Transverse colon (tissue), 4 donors: ENCODE data around the gene GRIA4. TPM values are rescaled to one million over a fixed set of nuclear protein-coding genes. Genes with fewer than 3 reads are reported as not detected.

ENCODE experiments used
- DNase-seq: peaks from one replicate; pipeline ENCODE4 v3.0.0-alpha.2; 2019
- H3K27ac ChIP-seq, 4 donors: fragments of 200-600 bp; sonication (generic); 2 replicates each; pipeline ENCODE4 v1.5.1; 2016 to 2018; ENCODE audit warnings: inconsistent platforms in 4 of 4
- H3K27me3 ChIP-seq: fragments of 200-600 bp; sonication (generic); 2 replicates; pipeline ENCODE4 v1.5.1; 2017; ENCODE audit warnings: inconsistent platforms
- H3K36me3 ChIP-seq, 4 donors: fragments of 200-600 bp; sonication (generic); 2 replicates each; pipeline ENCODE4 v1.5.1; 2017 to 2019; ENCODE audit warnings: inconsistent platforms in 4 of 4
- H3K4me1 ChIP-seq, 4 donors: fragments of 200-600 bp; sonication (generic); 2 replicates each; pipeline ENCODE4 v1.5.1; 2017 to 2020; ENCODE audit warnings: inconsistent platforms in 4 of 4
- H3K4me3 ChIP-seq, 4 donors: fragments of 200-600 bp; sonication (generic); 1 replicate in 1 of 4; 2 replicates in 3 of 4; pipeline versions ENCODE4 v1.5.1 to v1.6.1; 2017 to 2019; ENCODE audit warnings: inconsistent platforms in 4 of 4
- H3K9me3 ChIP-seq, 2 donors: fragments of 200-600 bp; sonication (generic); 2 replicates each; pipeline ENCODE4 v1.5.1; 2017 to 2019; ENCODE audit warnings: inconsistent platforms in 2 of 2
- EP300 ChIP-seq: sonication (generic); formaldehyde crosslinking; IDR thresholded peaks from one replicate; pipeline ENCODE4 v1.6.1; 2017; ENCODE audit warnings: antibody characterized with exemption, low read depth
- POLR2A ChIP-seq: fragments of 450-650 bp; IDR thresholded peaks from one replicate; pipeline ENCODE4 v1.6.1; 2016; ENCODE audit warnings: antibody characterized with exemption, mild to moderate bottlenecking, moderate library complexity
- POLR2AphosphoS5 ChIP-seq, 3 donors: sonication (generic); formaldehyde crosslinking; IDR thresholded peaks; one replicate each; pipeline ENCODE4 v1.6.1; 2016; ENCODE audit warnings: antibody characterized with exemption in 3 of 3
- WGBS, 2 donors: methylation state at CpG; one replicate each; pipeline ENCODE4 v1.1.5; 2018; ENCODE audit warnings: low coverage in 1 of 2; 5-methylcytosine and 5-hydroxymethylcytosine counted together
- in situ Hi-C, 4 donors: fragments of 200-750 bp; cut with MboI; loops; one replicate each; pipeline versions ENCODE4 v1.15.0 to v1.15.1; 2017; ENCODE audit warnings: low sequenced_read_pairs in 3 of 4, low pct_ligation_motif_present in 1 of 4, low pct_unique_long_range_greater_than_20kb in 1 of 4
- intact Hi-C: fragments of 100-400 bp; cut with DNase I; formaldehyde crosslinking; loops from one replicate; pipeline ENCODE4 v1.15.1; 2023; ENCODE audit warnings: low total_unique reads
- total RNA-seq, 4 donors: library from RNA; depleted of rRNA; stranded (reverse); fragments of >200 nt; gene quantifications; one replicate each; pipeline ENCODE4 v1.1.0, GENCODE V29; 2016
- TF ChIP-seq, protein P1 (sequence below), 5 experiments: fragments of 200-600 bp in 3 of 5; fragments of 450-650 bp in 2 of 5; sonication (generic) in 3 of 5; IDR thresholded peaks; 1 replicate in 2 of 5; 2 replicates in 3 of 5; pipeline ENCODE4 v1.5.1; 2016 to 2017; ENCODE audit warnings: antibody characterized with exemption in 5 of 5, inconsistent platforms in 3 of 5, mild to moderate bottlenecking in 2 of 5, moderate library complexity in 1 of 5

GRIA4 gene
- total RNA-seq, 4 donors from 2014 or later, result 0.79 to 2.4 (median 1.4) TPM; not detected in 1

DNA sequence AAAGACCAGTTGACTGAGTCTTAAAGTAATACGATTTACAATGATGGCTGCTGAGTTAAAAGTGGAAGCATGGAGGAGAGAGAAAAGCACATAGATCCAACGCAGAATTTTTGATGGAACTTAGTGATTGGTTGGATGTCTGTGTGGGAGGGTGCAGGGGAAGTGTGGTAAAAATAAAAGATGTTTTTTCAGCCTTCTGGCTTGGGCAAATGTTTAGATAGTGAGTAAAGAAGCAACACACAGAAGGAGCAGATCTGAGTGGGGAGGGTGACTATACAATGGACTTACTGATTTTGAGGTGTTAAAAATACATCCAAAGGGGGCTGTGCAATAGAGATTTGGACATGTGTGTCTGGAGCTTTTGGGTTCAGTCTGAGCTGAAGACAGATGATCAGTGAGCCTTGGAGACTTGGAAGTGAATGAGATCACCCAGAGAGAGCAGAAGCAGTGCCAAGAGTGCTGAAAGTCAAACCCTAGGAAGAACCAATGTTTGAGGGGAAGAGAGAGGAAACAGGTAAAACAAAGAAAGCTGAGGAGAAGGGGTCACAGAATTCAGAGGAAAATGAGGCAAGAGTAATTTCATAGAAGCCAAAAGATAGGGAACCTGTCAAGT, 8.6 kb downstream of the GRIA4 start:
- Histone ChIP-seq H3K27me3 (peaks cover 4% of the 10 kb centered on the region), H3K4me3 (no peak overlapping the region), H3K36me3 (no peaks in the 10 kb centered on the region), H3K4me1 (no peaks in the 10 kb centered on the region), H3K9me3 (no peaks in the 10 kb centered on the region), H3K27ac (no peak overlapping the region)
- in situ Hi-C loops (no loop called here), intact Hi-C loops (no loop called here)
- WGBS, 2 donors, result 82 to 88% methylated on average over 2 of the region's 2 CpGs
- TF ChIP-seq, protein P1, sequence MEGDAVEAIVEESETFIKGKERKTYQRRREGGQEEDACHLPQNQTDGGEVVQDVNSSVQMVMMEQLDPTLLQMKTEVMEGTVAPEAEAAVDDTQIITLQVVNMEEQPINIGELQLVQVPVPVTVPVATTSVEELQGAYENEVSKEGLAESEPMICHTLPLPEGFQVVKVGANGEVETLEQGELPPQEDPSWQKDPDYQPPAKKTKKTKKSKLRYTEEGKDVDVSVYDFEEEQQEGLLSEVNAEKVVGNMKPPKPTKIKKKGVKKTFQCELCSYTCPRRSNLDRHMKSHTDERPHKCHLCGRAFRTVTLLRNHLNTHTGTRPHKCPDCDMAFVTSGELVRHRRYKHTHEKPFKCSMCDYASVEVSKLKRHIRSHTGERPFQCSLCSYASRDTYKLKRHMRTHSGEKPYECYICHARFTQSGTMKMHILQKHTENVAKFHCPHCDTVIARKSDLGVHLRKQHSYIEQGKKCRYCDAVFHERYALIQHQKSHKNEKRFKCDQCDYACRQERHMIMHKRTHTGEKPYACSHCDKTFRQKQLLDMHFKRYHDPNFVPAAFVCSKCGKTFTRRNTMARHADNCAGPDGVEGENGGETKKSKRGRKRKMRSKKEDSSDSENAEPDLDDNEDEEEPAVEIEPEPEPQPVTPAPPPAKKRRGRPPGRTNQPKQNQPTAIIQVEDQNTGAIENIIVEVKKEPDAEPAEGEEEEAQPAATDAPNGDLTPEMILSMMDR (IDR thresholded peaks at IDR 0.05), result no peak
- TF ChIP-seq POLR2AphosphoS5 (IDR thresholded peaks at IDR 0.05) (no peak), EP300 (no peak), POLR2A (no peak)
- DNase-seq, result no peak

DNA sequence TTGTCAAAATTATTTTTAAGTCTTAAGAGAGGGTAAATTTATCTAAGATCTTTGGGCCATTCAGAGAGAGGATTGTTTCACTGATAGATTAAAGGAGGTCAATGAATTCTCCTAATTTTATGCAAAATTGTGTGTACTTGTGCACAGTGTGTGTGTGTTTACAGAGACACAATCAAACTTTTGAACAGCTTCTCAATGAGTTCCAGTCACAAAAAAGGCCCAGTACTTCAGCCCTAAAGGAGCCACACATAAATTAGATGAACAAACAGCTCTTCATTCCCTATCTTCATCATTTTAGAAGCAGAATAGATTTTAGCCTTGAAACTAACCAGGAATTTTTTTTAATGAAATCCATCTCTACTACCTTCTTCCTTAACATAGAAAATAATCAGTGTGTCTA, 9.7 kb downstream of the GRIA4 start:
- H3K27me3 ChIP-seq, result no peaks in the 10 kb centered on the region
- TF ChIP-seq POLR2AphosphoS5 (IDR thresholded peaks at IDR 0.05), result no peak
- no peak for TF ChIP-seq POLR2A
- no peak for TF ChIP-seq EP300
- TF ChIP-seq, protein P1 (IDR thresholded peaks at IDR 0.05), result no peak
- no peak overlapping the region for H3K27ac ChIP-seq
- no peak overlapping the region for H3K4me3 ChIP-seq
- in situ Hi-C loops, result no loop called here
- no peak for DNase-seq
- H3K36me3 ChIP-seq, result no peaks in the 10 kb centered on the region
- H3K4me1 ChIP-seq, result no peaks in the 10 kb centered on the region
- no peaks in the 10 kb centered on the region for H3K9me3 ChIP-seq
- intact Hi-C loops, result no loop called here

DNA sequence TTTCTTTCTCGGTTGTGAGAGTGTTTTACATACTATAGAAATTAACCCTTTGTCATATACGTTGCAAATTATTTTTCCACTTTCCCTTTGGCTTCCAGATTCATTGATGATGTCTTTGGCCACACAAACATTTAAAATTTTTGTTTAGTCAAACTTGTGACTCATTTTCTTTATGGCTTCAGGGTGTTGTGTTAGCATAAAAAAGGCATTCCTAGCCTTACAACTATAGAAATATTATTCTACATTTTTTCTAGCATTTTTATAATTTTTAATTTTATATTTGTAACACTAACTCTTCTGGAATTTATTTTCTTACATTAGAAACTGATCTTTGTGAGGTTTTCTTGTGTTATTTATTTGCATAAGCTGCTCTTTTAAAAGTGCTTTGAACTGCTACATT, 12.1 kb downstream of the GRIA4 start:
- TF ChIP-seq POLR2AphosphoS5 (IDR thresholded peaks at IDR 0.05), result no peak
- in situ Hi-C loops, result no loop called here
- H3K9me3 ChIP-seq, result no peaks in the 10 kb centered on the region
- no peak for DNase-seq
- intact Hi-C loops, result no loop called here
- no peaks in the 10 kb centered on the region for H3K36me3 ChIP-seq
- H3K27ac ChIP-seq, result no peak overlapping the region
- H3K27me3 ChIP-seq, result no peaks in the 10 kb centered on the region
- 32 to 43% methylated on average over 2 of the region's 2 CpGs for WGBS, 2 donors
- H3K4me3 ChIP-seq, result no peak overlapping the region
- H3K4me1 ChIP-seq, result no peaks in the 10 kb centered on the region

DNA sequence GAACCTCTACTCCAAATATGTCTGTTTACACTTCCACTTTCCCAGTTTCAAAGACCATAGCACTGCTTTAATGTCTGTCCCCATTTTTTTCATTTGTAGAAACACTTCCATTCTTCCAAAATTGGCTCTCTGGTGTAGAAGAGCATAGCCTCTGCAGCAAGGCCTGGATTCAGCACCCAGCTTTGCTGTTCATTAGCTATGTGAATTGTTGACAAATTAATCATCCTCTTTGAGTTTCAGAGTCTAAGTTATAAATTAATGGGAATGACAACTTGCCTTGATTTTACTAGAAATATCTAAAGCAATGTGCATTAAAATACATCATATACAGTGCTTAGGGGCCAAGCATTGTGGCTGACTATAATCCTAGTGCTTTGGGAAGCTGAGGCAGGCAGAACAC, 22.4 kb downstream of the GRIA4 start:
- Histone ChIP-seq H3K36me3 (no peaks in the 10 kb centered on the region), H3K4me1 (no peaks in the 10 kb centered on the region), H3K27ac (no peak overlapping the region), H3K27me3 (no peaks in the 10 kb centered on the region), H3K4me3 (no peak overlapping the region), H3K9me3 (no peaks in the 10 kb centered on the region)
- DNase-seq, result no peak
- intact Hi-C loops, result no loop called here
- in situ Hi-C loops, result no loop called here
- TF ChIP-seq EP300 (no peak), POLR2A (no peak), POLR2AphosphoS5 (IDR thresholded peaks at IDR 0.05) (no peak)
- TF ChIP-seq, protein P1 (IDR thresholded peaks at IDR 0.05), result no peak

DNA sequence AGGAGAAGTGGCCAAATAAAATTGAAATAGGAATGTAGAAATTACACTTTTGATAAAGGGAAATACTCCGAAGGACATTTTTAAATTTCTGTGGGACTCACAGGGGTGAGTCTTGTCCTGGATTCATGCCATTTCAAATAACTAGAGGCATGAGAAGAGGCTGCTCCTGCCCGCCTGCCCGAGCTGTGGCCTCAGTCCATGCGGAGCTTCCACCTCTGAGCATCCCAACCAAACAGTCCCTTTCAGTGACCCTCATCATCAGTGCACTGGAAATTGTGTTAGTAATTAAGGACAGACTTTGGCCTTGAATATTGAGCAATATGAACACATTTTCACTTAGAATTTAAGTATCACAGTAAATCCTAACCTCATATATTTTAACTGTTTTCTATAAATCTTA, 25.6 kb downstream of the GRIA4 start:
- no peak for TF ChIP-seq POLR2A
- TF ChIP-seq EP300, result no peak
- TF ChIP-seq, protein P1 (IDR thresholded peaks at IDR 0.05), result no peak
- TF ChIP-seq POLR2AphosphoS5 (IDR thresholded peaks at IDR 0.05), result no peak
- no peak overlapping the region for H3K27ac ChIP-seq
- H3K27me3 ChIP-seq, result no peaks in the 10 kb centered on the region
- in situ Hi-C loops, result no loop called here
- H3K36me3 ChIP-seq, result no peaks in the 10 kb centered on the region
- H3K4me3 ChIP-seq, result no peak overlapping the region
- WGBS, 2 donors, result 95 to 100% methylated on average over 1 to 4 of the region's 4 CpGs
- DNase-seq, result no peak
- intact Hi-C loops, result no loop called here
- H3K4me1 ChIP-seq, result no peaks in the 10 kb centered on the region
- no peaks in the 10 kb centered on the region for H3K9me3 ChIP-seq
